Measurements from ENCODE around the gene SCUBE1. TPM values are rescaled to one million over a fixed set of nuclear protein-coding genes. Genes with fewer than 3 reads are reported as not detected.

Gene SCUBE1
- total and polyA plus RNA-seq, 2 donors (not counting 3 experiments of a cell fraction or from before 2014, with no cell fraction given), result 0.07 TPM; not detected in 1

GRCh38 chr22:43305806-43306205 is 37.4 kb downstream of the SCUBE1 start:
- H4K20me1 ChIP-seq (replicated peaks; ENCODE audit: control insufficient read depth, extremely low read depth, insufficient read depth, low read length), result no peaks in the 10 kb centered on the region
- ChIA-PET POLR2A (no interaction called here), CTCF (no interaction called here)
- TF ChIP-seq JUN (IDR thresholded peaks at IDR 0.05; ENCODE audit: borderline replicate concordance, insufficient read depth, insufficient read length, low read depth), result no peak
- no peak for TF ChIP-seq MYC (IDR thresholded peaks at IDR 0.05; ENCODE audit: low read depth, low read length)
- TF ChIP-seq POLR2AphosphoS5 (IDR thresholded peaks at IDR 0.05; ENCODE audit: insufficient read depth, low read depth, low read length), result no peak
- TF ChIP-seq EZH2 (IDR thresholded peaks at IDR 0.05; ENCODE audit: borderline replicate concordance, low read depth, low read length, severe bottlenecking), result no peak
- no peak for TF ChIP-seq POLR2A (IDR thresholded peaks at IDR 0.05; ENCODE audit: low read depth, low read length)
- no peak for TF ChIP-seq MAX (IDR thresholded peaks at IDR 0.05; ENCODE audit: insufficient read depth, insufficient read length)
- no peak for TF ChIP-seq FOS (IDR thresholded peaks at IDR 0.05; ENCODE audit: borderline replicate concordance, insufficient read depth, low read length)
- H3K4me3 ChIP-seq (replicated peaks in 1 of 3; ENCODE audit: insufficient read depth in 1 of 3, low read depth in 1 of 3, low read length in 3 of 3), result no peak overlapping the region
- H3K9me1 ChIP-seq (replicated peaks; ENCODE audit: control insufficient read depth, extremely low read depth, insufficient read depth, low read length), result no peaks in the 10 kb centered on the region
- BruUV-seq (replicated peaks), result no TSS peak
- no peak overlapping the region for H2AFZ ChIP-seq (ENCODE audit: low read depth, low read length)
- H3K4me2 ChIP-seq (ENCODE audit: insufficient read depth, low read length), result no peak overlapping the region
- dilution Hi-C loops (cut with MboI; ENCODE audit: extremely low pct_ligation_motif_present, low sequenced_read_pairs) (no loop called here), intact Hi-C loops (cut with micrococcal nuclease) (no loop called here)
- no peaks in the 10 kb centered on the region for H3K27me3 ChIP-seq (ENCODE audit: control insufficient read depth in 2 of 2, insufficient read depth in 2 of 2, low read length in 2 of 2)
- H3K4me1 ChIP-seq (ENCODE audit: control insufficient read depth, extremely low read depth, insufficient read depth, low read length), result no peaks in the 10 kb centered on the region
- no peak for DNase-seq (ENCODE audit: low read depth, low spot score)
- H3K9me3 ChIP-seq (replicated peaks; ENCODE audit: control insufficient read depth, insufficient read depth, low read length), result no peaks in the 10 kb centered on the region
- no peak overlapping the region for H3K27ac ChIP-seq (ENCODE audit: insufficient read depth, low read depth, low read length)
- FAIRE-seq, result no peak
- H3K9ac ChIP-seq (replicated peaks; ENCODE audit: extremely low read depth, insufficient read depth, low read length), result no peak overlapping the region
- no peaks in the 10 kb centered on the region for H3K79me2 ChIP-seq (ENCODE audit: control insufficient read depth, insufficient read depth, low read length)
- H3K36me3 ChIP-seq (ENCODE audit: control insufficient read depth in 2 of 2, extremely low read depth in 1 of 2, insufficient read depth in 2 of 2, low read length in 2 of 2), result no peaks in the 10 kb centered on the region

GRCh38 chr22:43304831-43305590 is 38.2 kb downstream of the SCUBE1 start:
- no peaks in the 10 kb centered on the region for H3K36me3 ChIP-seq (ENCODE audit: control insufficient read depth in 2 of 2, extremely low read depth in 1 of 2, insufficient read depth in 2 of 2, low read length in 2 of 2)
- dilution Hi-C loops (cut with MboI; ENCODE audit: extremely low pct_ligation_motif_present, low sequenced_read_pairs) (no loop called here), intact Hi-C loops (cut with micrococcal nuclease) (no loop called here)
- no peaks in the 10 kb centered on the region for H3K27me3 ChIP-seq (ENCODE audit: control insufficient read depth in 2 of 2, insufficient read depth in 2 of 2, low read length in 2 of 2)
- H3K4me1 ChIP-seq (ENCODE audit: control insufficient read depth, extremely low read depth, insufficient read depth, low read length), result no peaks in the 10 kb centered on the region
- FAIRE-seq (no peak), DNase-seq (ENCODE audit: low read depth, low spot score) (no peak)
- ChIA-PET POLR2A (no interaction called here), CTCF (no interaction called here)
- no peaks in the 10 kb centered on the region for H3K9me3 ChIP-seq (replicated peaks; ENCODE audit: control insufficient read depth, insufficient read depth, low read length)
- TF ChIP-seq MYC (IDR thresholded peaks at IDR 0.05; ENCODE audit: low read depth, low read length), result no peak
- no peak for TF ChIP-seq MAX (IDR thresholded peaks at IDR 0.05; ENCODE audit: insufficient read depth, insufficient read length)
- no peak for TF ChIP-seq GATA2 (IDR thresholded peaks at IDR 0.05; ENCODE audit: insufficient read depth, insufficient read length, low read depth, low read length)
- no peak for TF ChIP-seq EZH2 (IDR thresholded peaks at IDR 0.05; ENCODE audit: borderline replicate concordance, low read depth, low read length, severe bottlenecking)
- TF ChIP-seq POLR2AphosphoS5 (IDR thresholded peaks at IDR 0.05; ENCODE audit: insufficient read depth, low read depth, low read length), result no peak
- TF ChIP-seq CTCF (IDR thresholded peaks at IDR 0.05; ENCODE audit: extremely low read depth in 1 of 2, insufficient read depth in 1 of 2, low read depth in 1 of 2, low read length in 2 of 2), result no peak
- no peak for TF ChIP-seq POLR2A (IDR thresholded peaks at IDR 0.05; ENCODE audit: low read depth, low read length)
- no peak for TF ChIP-seq FOS (IDR thresholded peaks at IDR 0.05; ENCODE audit: borderline replicate concordance, insufficient read depth, low read length)
- TF ChIP-seq JUN (IDR thresholded peaks at IDR 0.05; ENCODE audit: borderline replicate concordance, insufficient read depth, insufficient read length, low read depth), result no peak
- no peaks in the 10 kb centered on the region for H3K79me2 ChIP-seq (ENCODE audit: control insufficient read depth, insufficient read depth, low read length)
- no peaks in the 10 kb centered on the region for H4K20me1 ChIP-seq (replicated peaks; ENCODE audit: control insufficient read depth, extremely low read depth, insufficient read depth, low read length)
- BruUV-seq (replicated peaks), result no TSS peak
- H2AFZ ChIP-seq (ENCODE audit: low read depth, low read length), result no peak overlapping the region
- H3K4me2 ChIP-seq (ENCODE audit: insufficient read depth, low read length), result no peak overlapping the region
- no peak overlapping the region for H3K9ac ChIP-seq (replicated peaks; ENCODE audit: extremely low read depth, insufficient read depth, low read length)
- H3K9me1 ChIP-seq (replicated peaks; ENCODE audit: control insufficient read depth, extremely low read depth, insufficient read depth, low read length), result no peaks in the 10 kb centered on the region
- H3K4me3 ChIP-seq (replicated peaks in 1 of 3; ENCODE audit: insufficient read depth in 1 of 3, low read depth in 1 of 3, low read length in 3 of 3), result no peak overlapping the region
- H3K27ac ChIP-seq (ENCODE audit: insufficient read depth, low read depth, low read length), result no peak overlapping the region

All from endothelial cell of umbilical vein (primary cell).